Epithelial cell of alveolus of lung (primary cell): ENCODE data around the gene TMEM8B. TPM values are rescaled to one million over a fixed set of nuclear protein-coding genes. Genes with fewer than 3 reads are reported as not detected.

Experiments
- total RNA-seq: library from RNA; depleted of rRNA; stranded (reverse); fragments of >200 nt; gene quantifications from 2 replicates; pipeline ENCODE4 v1.2.1, GENCODE V29; 2015

TMEM8B gene, protein sequence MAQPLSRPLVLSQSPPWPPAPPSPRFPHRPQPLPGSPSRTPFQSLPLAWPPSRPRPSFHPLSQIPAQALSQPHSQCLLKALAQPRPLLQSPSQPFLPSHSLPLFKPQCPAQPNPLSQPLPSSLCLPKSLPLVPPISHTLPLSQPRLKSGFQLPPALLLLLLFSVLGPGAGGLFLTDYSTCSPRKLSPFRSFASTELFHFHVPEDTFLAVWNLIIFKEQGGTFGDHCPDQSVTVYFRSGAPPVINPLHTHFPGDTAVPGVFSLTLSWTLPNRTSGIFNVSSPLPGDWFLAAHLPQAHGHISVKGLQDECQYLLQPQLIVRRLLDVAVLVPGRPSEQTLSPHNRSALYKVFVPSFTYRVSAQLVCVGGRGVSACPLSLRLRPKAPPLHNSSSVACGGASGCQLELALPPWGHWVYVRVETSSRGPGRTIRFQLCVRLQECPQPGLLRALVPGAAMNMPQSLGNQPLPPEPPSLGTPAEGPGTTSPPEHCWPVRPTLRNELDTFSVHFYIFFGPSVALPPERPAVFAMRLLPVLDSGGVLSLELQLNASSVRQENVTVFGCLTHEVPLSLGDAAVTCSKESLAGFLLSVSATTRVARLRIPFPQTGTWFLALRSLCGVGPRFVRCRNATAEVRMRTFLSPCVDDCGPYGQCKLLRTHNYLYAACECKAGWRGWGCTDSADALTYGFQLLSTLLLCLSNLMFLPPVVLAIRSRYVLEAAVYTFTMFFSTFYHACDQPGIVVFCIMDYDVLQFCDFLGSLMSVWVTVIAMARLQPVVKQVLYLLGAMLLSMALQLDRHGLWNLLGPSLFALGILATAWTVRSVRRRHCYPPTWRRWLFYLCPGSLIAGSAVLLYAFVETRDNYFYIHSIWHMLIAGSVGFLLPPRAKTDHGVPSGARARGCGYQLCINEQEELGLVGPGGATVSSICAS
- total RNA-seq: 2.3 and 6.9 TPM in 2 replicates

DNA sequence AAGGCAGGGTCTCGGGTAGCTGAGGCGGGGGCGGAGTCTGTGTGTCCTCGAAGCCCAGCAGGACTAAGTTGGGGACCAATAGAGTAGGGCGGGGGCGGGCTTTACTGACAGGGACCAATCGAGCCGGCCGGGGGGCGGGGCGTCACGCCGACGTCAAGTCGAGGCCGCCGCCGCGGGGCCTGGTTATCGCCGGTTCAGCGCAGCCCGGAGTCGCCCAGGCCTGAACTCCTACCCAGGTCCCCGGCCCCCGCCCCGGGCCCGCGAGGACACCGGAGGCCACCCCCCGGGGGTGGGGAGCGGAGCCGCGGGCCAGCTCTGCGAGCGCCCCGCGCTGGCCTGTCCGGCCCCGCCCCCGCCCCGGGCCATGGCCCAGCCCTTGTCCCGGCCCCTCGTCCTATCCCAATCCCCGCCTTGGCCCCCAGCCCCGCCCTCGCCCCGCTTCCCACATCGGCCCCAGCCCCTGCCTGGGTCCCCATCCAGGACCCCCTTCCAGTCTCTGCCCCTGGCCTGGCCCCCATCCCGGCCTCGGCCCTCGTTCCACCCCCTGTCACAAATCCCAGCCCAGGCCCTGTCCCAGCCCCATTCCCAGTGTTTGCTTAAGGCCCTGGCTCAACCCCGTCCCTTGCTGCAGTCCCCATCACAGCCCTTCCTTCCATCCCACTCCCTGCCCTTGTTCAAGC, at the start of gene TMEM8B:
Gene TMEM8B (plus strand): TSS at position 145 of the 680 bp plus-strand sequence. CDS start 220 bp downstream, at position 365.

GRCh38 chr9:35791297-35791921, 37.6 kb upstream of the TMEM8B start, which contains the start of gene NPR2:
TSS of gene NPR2 (plus strand) at chr9:35791591. CDS start at chr9:35792409, 818 bp downstream.

DNA sequence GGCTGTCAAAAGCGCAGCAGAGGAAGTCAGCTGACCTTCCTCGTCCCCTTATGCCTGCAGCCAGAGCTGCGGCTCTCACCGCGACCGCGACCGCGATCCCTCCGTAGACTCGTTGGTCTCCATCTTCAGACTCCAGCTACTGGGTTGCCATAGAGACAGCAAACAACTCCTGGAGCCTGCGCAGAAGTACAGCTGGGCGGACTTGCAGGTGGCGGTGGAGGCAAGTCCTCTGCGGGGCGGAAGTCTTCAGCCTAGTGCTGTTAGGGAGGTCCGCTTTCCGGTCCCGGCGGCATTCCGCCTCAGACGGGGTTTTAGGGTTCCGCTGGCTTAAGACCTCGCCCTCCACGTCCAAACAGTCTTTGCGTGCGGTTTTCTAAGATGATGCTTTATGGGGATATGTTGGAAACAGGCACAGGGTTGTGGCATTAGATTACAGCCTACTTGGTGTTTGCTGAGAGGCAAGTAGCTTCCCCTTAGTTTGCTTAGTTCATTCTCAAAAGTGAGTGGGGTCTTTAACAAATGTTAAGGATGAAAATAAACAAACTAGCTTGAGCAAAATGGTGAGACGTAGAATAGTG, 16.9 kb upstream of the TMEM8B start, which contains the start of gene SPAG8:
Gene SPAG8 (minus strand): TSS at position 238 of the 578 bp plus-strand sequence. CDS start 115 bp downstream, at position 123.

GRCh38 chr9:35814841-35815543, 14.0 kb upstream of the TMEM8B start, which contains the start of gene HINT2:
TSS of gene HINT2 (minus strand) at chr9:35815042. CDS start at chr9:35814979, 63 bp downstream.

DNA sequence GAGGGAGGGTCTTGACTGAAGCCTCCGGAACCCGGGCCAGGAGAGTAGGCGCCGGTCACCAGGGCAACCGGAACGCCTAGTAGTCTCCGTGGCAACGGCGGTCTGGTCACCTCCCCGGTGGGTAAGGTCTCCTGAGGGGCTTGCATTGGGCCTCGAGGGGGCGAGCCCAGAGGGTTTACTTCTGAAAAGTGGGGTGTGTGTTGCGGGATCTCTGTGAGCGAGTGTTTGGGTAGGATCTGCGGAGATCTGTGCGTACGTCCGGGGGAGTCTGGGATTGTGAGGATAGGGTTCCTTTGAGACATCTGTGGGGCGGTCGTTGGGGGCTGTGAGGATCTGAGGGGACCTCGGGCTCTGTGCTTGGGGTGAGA, 328 bp upstream of the TMEM8B start, which contains the start of gene FAM221B:
Gene FAM221B (minus strand): TSS at position 17 of the 368 bp plus-strand sequence. CDS start 2,571 bp downstream, outside the sequence.

DNA sequence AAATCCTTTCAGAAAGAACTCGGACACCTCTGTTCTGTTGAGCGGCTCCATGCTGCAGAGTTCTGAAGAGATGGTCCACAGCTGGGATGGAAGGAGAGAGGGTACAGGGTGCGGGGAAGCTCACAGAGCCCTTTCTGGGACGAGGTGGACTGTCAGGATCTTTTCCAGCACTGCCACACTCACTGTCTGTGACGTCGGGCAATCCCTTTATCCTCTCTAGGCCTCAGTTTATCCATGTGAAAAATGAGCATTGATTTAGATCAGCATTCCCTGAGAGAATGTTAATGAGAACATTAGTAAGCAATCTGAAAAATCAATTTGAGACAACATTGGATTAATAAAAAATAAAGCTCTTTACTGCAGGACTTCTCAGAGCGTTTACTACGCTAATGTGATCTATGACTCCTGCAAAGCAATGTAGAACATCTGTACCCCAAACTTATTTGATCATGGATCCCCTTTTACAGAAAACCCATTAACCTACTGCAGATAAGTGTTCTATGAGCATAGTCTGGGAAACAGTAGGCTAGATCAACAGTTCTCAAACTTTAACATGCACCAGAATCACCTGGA, 41.4 kb downstream of the TMEM8B start, which contains the start of gene OR13J1:
Gene OR13J1 (minus strand): TSS at position 51 of the 573 bp plus-strand sequence. CDS start 0 bp downstream, at position 51.

GRCh38 chr9:35905912-35906679, 77.1 kb downstream of the TMEM8B start, which contains the start of gene HRCT1:
TSS of gene HRCT1 (plus strand) at chr9:35906202. CDS start at chr9:35906288, 86 bp downstream.

DNA sequence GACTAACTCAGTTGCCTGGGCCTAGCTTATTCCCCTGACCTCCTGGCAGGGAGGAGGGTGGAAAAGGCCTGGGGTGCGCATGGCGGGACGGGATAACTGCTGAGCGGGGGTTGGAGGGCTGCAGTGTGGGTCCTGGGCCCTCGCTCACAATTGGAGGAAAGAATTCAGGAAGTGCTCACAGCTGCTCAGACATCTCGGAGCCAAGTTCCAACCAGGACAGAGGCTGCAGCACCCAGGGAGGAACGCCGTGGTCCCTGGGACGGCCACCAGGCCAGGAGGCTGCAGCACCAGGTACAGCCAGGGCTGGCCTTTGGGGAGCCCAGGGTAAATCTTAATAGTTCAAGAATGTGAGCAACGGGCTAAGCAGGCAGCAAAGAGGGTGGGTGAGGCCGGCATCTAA, 80.2 kb downstream of the TMEM8B start, which contains the start of gene SPAAR:
Gene SPAAR (plus strand): TSS at position 217 of the 400 bp plus-strand sequence. CDS start 974 bp downstream, outside the sequence.

Other genes starting within 250 kb of the TMEM8B start
- gene TESK1, start 224.0 kb upstream of the TMEM8B start, total RNA-seq: 11.9 and 13.4 TPM in 2 replicates
- gene CD72, start 210.8 kb upstream of the TMEM8B start, total RNA-seq: 0.39 and 1.1 TPM in 2 replicates
- gene SIT1, start 178.3 kb upstream of the TMEM8B start, total RNA-seq: not detected in 2 replicates
- gene RMRP, start 171.2 kb upstream of the TMEM8B start, total RNA-seq: 5,375 and 9,932 TPM in 2 replicates
- 9.1 and 11.4 TPM in 2 replicates for gene CCDC107, start 170.9 kb upstream of the TMEM8B start, total RNA-seq
- 3.7 and 40.2 TPM in 2 replicates for gene ARHGEF39, start 164.0 kb upstream of the TMEM8B start, total RNA-seq
- 6.7 and 52.0 TPM in 2 replicates for gene CA9, start 155.3 kb upstream of the TMEM8B start, total RNA-seq
- 464 and 956 TPM in 2 replicates for gene TPM2, start 139.3 kb upstream of the TMEM8B start, total RNA-seq
- 184 and 414 TPM in 2 replicates for gene TLN1, start 97.0 kb upstream of the TMEM8B start, total RNA-seq
- gene CREB3, start 96.6 kb upstream of the TMEM8B start, total RNA-seq: 49.4 and 88.2 TPM in 2 replicates
- gene GBA2, start 80.0 kb upstream of the TMEM8B start, total RNA-seq: 14.7 and 19.6 TPM in 2 replicates
- gene RGP1, start 79.9 kb upstream of the TMEM8B start, total RNA-seq: 14.9 and 23.8 TPM in 2 replicates
- not detected in 2 replicates for gene MSMP, start 75.0 kb upstream of the TMEM8B start, total RNA-seq
- 19.0 and 27.6 TPM in 2 replicates for gene NPR2, start 37.6 kb upstream of the TMEM8B start, total RNA-seq
- 0.26 and 0.48 TPM in 2 replicates for gene SPAG8, start 17.0 kb upstream of the TMEM8B start, total RNA-seq
- 26.4 and 45.3 TPM in 2 replicates for gene HINT2, start 14.2 kb upstream of the TMEM8B start, total RNA-seq
- not detected in 2 replicates for gene FAM221B, start 496 bp upstream of the TMEM8B start, total RNA-seq
- gene OR13J1, start 41.2 kb downstream of the TMEM8B start, total RNA-seq: not detected in 2 replicates
- 0.13 and 3.4 TPM in 2 replicates for gene HRCT1, start 77.0 kb downstream of the TMEM8B start, total RNA-seq
- 0.39 and 1.2 TPM in 2 replicates for gene SPAAR, start 80.3 kb downstream of the TMEM8B start, total RNA-seq
- gene OR2S2, start 128.9 kb downstream of the TMEM8B start, total RNA-seq: 0.39 TPM in 1 of 2 replicates, not detected in the other
- gene RECK, start 207.7 kb downstream of the TMEM8B start, total RNA-seq: 8.9 and 15.7 TPM in 2 replicates